Progenitor cell of endocrine pancreas (in vitro differentiated cells): ENCODE results near the gene CDH4. TPM values are rescaled to one million over a fixed set of nuclear protein-coding genes. Genes with fewer than 3 reads are reported as not detected.

Experiments used
- DNase-seq: peaks from one replicate; pipeline ENCODE4 v3.0.0; 2021; ENCODE audit warnings: low spot score; ENCODE audit not compliant: unreplicated experiment
- H3K27ac Mint-ChIP-seq: 2 replicates; pipeline ENCODE4 v1.8.0; 2021; ENCODE audit warnings: mild to moderate bottlenecking, moderate library complexity, mixed read lengths
- H3K27me3 Mint-ChIP-seq: 2 replicates; pipeline ENCODE4 v1.8.0; 2021; ENCODE audit warnings: mixed read lengths
- H3K36me3 Mint-ChIP-seq: 2 replicates; pipeline ENCODE4 v1.8.0; 2022; ENCODE audit warnings: mixed read lengths; ENCODE audit not compliant: insufficient read depth
- H3K4me1 Mint-ChIP-seq: 2 replicates; pipeline ENCODE4 v1.8.0; 2021; ENCODE audit warnings: low read depth, mixed read lengths
- H3K4me3 Mint-ChIP-seq: 2 replicates; pipeline ENCODE4 v1.8.0; 2021; ENCODE audit warnings: low read depth, mild to moderate bottlenecking, moderate library complexity, mixed read lengths
- H3K9me3 Mint-ChIP-seq: 2 replicates; pipeline ENCODE4 v1.8.0; 2021; ENCODE audit warnings: low read depth, mixed read lengths
- total RNA-seq: library from RNA; stranded (reverse); gene quantifications from 2 replicates; pipeline ENCODE4 v1.2.1, GENCODE V29; 2021
- TF ChIP-seq, protein P1 (sequence below): fragments of 200-600 bp; sonication (generic); IDR thresholded peaks from one replicate; pipeline ENCODE4 v1.5.0; 2021; ENCODE audit warnings: antibody characterized with exemption, mild to moderate bottlenecking; ENCODE audit not compliant: unreplicated experiment

The CDH4 gene
- total RNA-seq, 1 donor from 2014 or later = 0.43 TPM

- no peak overlapping the region for H3K4me3 Mint-ChIP-seq
- peaks cover 11% of the 10 kb centered on the region for H3K27me3 Mint-ChIP-seq
- no peak overlapping the region for H3K27ac Mint-ChIP-seq
- H3K9me3 Mint-ChIP-seq = peaks cover 3% of the 10 kb centered on the region
- H3K36me3 Mint-ChIP-seq = no peaks in the 10 kb centered on the region
- no peak for DNase-seq
- H3K4me1 Mint-ChIP-seq = peaks cover 5% of the 10 kb centered on the region
- TF ChIP-seq, protein P1, sequence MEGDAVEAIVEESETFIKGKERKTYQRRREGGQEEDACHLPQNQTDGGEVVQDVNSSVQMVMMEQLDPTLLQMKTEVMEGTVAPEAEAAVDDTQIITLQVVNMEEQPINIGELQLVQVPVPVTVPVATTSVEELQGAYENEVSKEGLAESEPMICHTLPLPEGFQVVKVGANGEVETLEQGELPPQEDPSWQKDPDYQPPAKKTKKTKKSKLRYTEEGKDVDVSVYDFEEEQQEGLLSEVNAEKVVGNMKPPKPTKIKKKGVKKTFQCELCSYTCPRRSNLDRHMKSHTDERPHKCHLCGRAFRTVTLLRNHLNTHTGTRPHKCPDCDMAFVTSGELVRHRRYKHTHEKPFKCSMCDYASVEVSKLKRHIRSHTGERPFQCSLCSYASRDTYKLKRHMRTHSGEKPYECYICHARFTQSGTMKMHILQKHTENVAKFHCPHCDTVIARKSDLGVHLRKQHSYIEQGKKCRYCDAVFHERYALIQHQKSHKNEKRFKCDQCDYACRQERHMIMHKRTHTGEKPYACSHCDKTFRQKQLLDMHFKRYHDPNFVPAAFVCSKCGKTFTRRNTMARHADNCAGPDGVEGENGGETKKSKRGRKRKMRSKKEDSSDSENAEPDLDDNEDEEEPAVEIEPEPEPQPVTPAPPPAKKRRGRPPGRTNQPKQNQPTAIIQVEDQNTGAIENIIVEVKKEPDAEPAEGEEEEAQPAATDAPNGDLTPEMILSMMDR = no peak
Observed at GRCh38 chr20:61615806-61616205, 363.7 kb downstream of the CDH4 start.

DNA sequence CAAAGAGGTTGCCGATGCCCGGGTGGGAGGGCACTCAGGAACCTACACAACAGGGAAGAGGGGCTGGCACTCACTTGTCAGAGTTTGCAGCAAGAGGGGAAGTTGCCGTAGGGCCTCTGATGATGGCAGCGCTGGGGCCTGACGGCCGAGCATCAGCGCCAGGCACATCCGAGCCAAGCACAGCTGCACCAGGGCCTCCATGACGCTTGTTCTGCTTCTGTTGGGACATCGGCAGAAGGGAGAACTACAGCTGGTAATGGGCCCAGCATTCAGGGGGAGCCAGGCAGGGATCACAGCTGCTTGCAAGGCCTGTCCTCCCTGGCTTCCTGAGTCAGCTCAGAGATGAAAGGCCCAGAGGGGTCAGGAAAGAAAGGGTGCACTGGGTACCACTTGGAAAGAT is 367.7 kb downstream of the CDH4 start:
- no peak overlapping the region for H3K27ac Mint-ChIP-seq
- TF ChIP-seq, protein P1 = no peak
- no peak for DNase-seq
- peaks cover 6% of the 10 kb centered on the region for H3K4me1 Mint-ChIP-seq
- H3K36me3 Mint-ChIP-seq = no peaks in the 10 kb centered on the region
- H3K9me3 Mint-ChIP-seq = no peaks in the 10 kb centered on the region
- no peak overlapping the region for H3K4me3 Mint-ChIP-seq
- peaks cover 11% of the 10 kb centered on the region for H3K27me3 Mint-ChIP-seq

- H3K27ac Mint-ChIP-seq = no peak overlapping the region
- H3K27me3 Mint-ChIP-seq = peaks cover 11% of the 10 kb centered on the region
- H3K4me3 Mint-ChIP-seq = no peak overlapping the region
- no peaks in the 10 kb centered on the region for H3K9me3 Mint-ChIP-seq
- no peaks in the 10 kb centered on the region for H3K36me3 Mint-ChIP-seq
- TF ChIP-seq, protein P1 = no peak
- H3K4me1 Mint-ChIP-seq = peaks cover 6% of the 10 kb centered on the region
- no peak for DNase-seq
Observed at GRCh38 chr20:61620174-61620573, 368.1 kb downstream of the CDH4 start.

DNA sequence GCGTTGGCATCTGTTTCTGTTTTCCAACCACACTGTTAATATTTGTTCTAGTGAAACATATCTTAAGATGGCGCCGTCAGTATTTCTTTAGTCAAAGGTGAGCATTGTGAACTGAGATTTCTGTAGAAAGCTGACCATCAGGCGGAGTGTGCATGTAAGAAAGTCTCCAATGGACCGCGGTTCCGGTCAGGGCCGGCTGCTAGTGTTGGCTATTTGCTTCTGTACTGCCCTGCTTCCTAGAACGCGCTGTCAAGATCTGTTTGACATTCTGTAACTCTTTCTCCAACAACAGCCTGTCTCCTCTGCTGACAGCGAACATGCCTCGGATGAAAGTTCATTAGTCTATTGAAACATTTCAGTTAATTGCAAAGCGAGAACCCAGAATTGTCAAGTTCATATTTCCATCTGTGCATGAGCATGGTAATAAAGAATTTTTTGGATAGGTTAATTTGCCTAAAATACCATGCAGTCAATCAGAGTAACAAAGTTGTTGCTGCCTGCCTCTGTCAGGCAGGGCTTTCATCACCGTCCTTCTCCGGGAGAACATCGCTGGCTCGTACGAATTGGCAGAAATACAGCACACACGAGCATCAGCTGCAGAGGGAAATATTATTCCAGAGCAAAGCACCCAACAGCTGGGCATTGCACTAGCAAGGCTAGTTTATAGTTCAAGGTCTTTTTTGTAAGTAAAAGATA is 369.1 kb downstream of the CDH4 start:
- no peaks in the 10 kb centered on the region for H3K36me3 Mint-ChIP-seq
- H3K9me3 Mint-ChIP-seq = no peaks in the 10 kb centered on the region
- no peak for DNase-seq
- peaks cover 6% of the 10 kb centered on the region for H3K4me1 Mint-ChIP-seq
- H3K4me3 Mint-ChIP-seq = no peak overlapping the region
- TF ChIP-seq, protein P1 = no peak
- H3K27ac Mint-ChIP-seq = no peak overlapping the region
- H3K27me3 Mint-ChIP-seq = peaks cover 16% of the 10 kb centered on the region

- peaks cover 19% of the 10 kb centered on the region for H3K27me3 Mint-ChIP-seq
- H3K9me3 Mint-ChIP-seq = no peaks in the 10 kb centered on the region
- peaks cover 6% of the 10 kb centered on the region for H3K4me1 Mint-ChIP-seq
- no peaks in the 10 kb centered on the region for H3K36me3 Mint-ChIP-seq
- H3K4me3 Mint-ChIP-seq = no peak overlapping the region
- TF ChIP-seq, protein P1 = no peak
- no peak overlapping the region for H3K27ac Mint-ChIP-seq
- no peak for DNase-seq
Observed at GRCh38 chr20:61621852-61622251, 369.8 kb downstream of the CDH4 start.
